HepG2 (cell line): Measurements from ENCODE around the gene NLGN2. TPM values are rescaled to one million over a fixed set of nuclear protein-coding genes. Genes with fewer than 3 reads are reported as not detected.
A peak's percentile ranks its signal among the peaks of the same experiment; 100 is the strongest.

Experiments
- FOXC1 ChIP-seq: sonication (generic); formaldehyde crosslinking; IDR thresholded peaks from 2 replicates; pipeline ENCODE4 v1.8.0; 2022; ENCODE audit warnings: mild to moderate bottlenecking, missing genetic modification reagents, borderline replicate concordance
- HOXD1 ChIP-seq: sonication (generic); formaldehyde crosslinking; IDR thresholded peaks from 2 replicates; pipeline ENCODE4 v1.5.0; 2020; ENCODE audit warnings: missing genetic modification reagents
- MYPOP ChIP-seq: sonication (generic); formaldehyde crosslinking; IDR thresholded peaks from 2 replicates; pipeline ENCODE4 v1.8.1; 2023; ENCODE audit warnings: mild to moderate bottlenecking, moderate library complexity, missing genetic modification reagents
- NFKB2 ChIP-seq: sonication (generic); formaldehyde crosslinking; IDR thresholded peaks from 2 replicates; pipeline ENCODE4 v1.4.0; 2020; ENCODE audit warnings: missing genetic modification reagents, borderline replicate concordance
- PATZ1 ChIP-seq: sonication (generic); formaldehyde crosslinking; IDR thresholded peaks from 2 replicates; pipeline ENCODE4 v1.4.0; 2020; ENCODE audit warnings: missing genetic modification reagents
- RBFOX2 ChIP-seq: fragments of 200-400 bp; formaldehyde crosslinking; IDR thresholded peaks from 2 replicates; pipeline ENCODE4 v1.6.1; 2017; ENCODE audit warnings: low read depth, mild to moderate bottlenecking, low read length
- TFAP4 ChIP-seq: sonication (generic); IDR thresholded peaks from 2 replicates; pipeline ENCODE4 v1.6.1; 2016; ENCODE audit warnings: low read depth, borderline replicate concordance
- ZFX ChIP-seq: sonication (generic); formaldehyde crosslinking; IDR thresholded peaks from 2 replicates; pipeline ENCODE4 v1.4.0; 2020; ENCODE audit warnings: mild to moderate bottlenecking, low read depth, missing genetic modification reagents, moderate library complexity
- ZMAT3 ChIP-seq: sonication (generic); formaldehyde crosslinking; conservative IDR thresholded peaks from 2 replicates; pipeline ENCODE4 v1.7.0; 2021; ENCODE audit warnings: missing genetic modification reagents
- ZNF160 ChIP-seq: sonication (generic); formaldehyde crosslinking; IDR thresholded peaks from 2 replicates; pipeline ENCODE4 v1.8.0; 2022; ENCODE audit warnings: mild to moderate bottlenecking, inconsistent platforms, missing genetic modification reagents
- ZNF18 ChIP-seq: sonication (generic); formaldehyde crosslinking; IDR thresholded peaks from 2 replicates; pipeline ENCODE4 v1.8.0; 2022; ENCODE audit warnings: mild to moderate bottlenecking, missing genetic modification reagents; ENCODE audit not compliant: insufficient replicate concordance
- ZNF607 ChIP-seq: sonication (generic); formaldehyde crosslinking; IDR thresholded peaks from 2 replicates; pipeline ENCODE4 v1.5.1; 2020; ENCODE audit warnings: missing genetic modification reagents, mild to moderate bottlenecking, borderline replicate concordance
- ZNF687 ChIP-seq: sonication (generic); formaldehyde crosslinking; IDR thresholded peaks from 2 replicates; pipeline ENCODE4 v1.5.1; 2020; ENCODE audit warnings: mild to moderate bottlenecking, missing genetic modification reagents, moderate library complexity
- ZNF784 ChIP-seq: sonication (generic); formaldehyde crosslinking; IDR thresholded peaks from 2 replicates; pipeline ENCODE4 v1.5.1; 2020; ENCODE audit warnings: missing genetic modification reagents, mild to moderate bottlenecking, borderline replicate concordance
- ZSCAN31 ChIP-seq: sonication (generic); formaldehyde crosslinking; IDR thresholded peaks from 2 replicates; pipeline ENCODE4 v1.5.0; 2020; ENCODE audit warnings: low read depth, mild to moderate bottlenecking, missing genetic modification reagents
- polyA plus RNA-seq, 8 experiments: library from polyadenylated mRNA; depleted of rRNA in 3 of 8; stranded (reverse) in 7 of 8; unstranded in 1 of 8; fragments of >200 nt; fragmentation: Illumina TruSeq in 4 of 8; extraction: Trizol in 4 of 8; gene quantifications; 2 replicates each; pipeline versions ENCODE4 v1.2.1 to v1.2.3, GENCODE V29; 2011 to 2016; ENCODE audit warnings: low read depth in 4 of 8, missing spikeins in 1 of 8, mixed read lengths in 1 of 8; ENCODE audit not compliant: insufficient read depth in 1 of 8
- total RNA-seq, 5 experiments: library from RNA; depleted of rRNA; stranded (reverse); fragments of >200 nt; fragmentation: Illumina TruSeq; extraction: Trizol; gene quantifications; 2 replicates each; pipeline ENCODE4 v1.2.3, GENCODE V29; 2016; ENCODE audit warnings: low read depth in 1 of 5

The NLGN2 gene
- total and polyA plus RNA-seq, 2 of the 13 experiments (the other 11 are each of a cell fraction or from before 2014, with no cell fraction given): 1.9 to 11.0 TPM

GRCh38 chr17:7435676-7436555, 28.3 kb downstream of the NLGN2 start (continued):
- peak; percentile 73 for TF ChIP-seq ZNF18
- TF ChIP-seq TFAP4: peak; percentile 61; the same call in 1 of the 2 replicates
- peak; percentile 50; the same call in 1 of the 2 replicates for TF ChIP-seq ZSCAN31
- 0 out of 2 replicates have a peak, but pooled peaks have one; percentile 9 for TF ChIP-seq FOXC1 (CRISPR knock-in tag)
- peak; percentile 13; the same call in 1 of the 2 replicates for TF ChIP-seq ZFX
- 0 out of 2 replicates have a peak, but pooled peaks have one; percentile 45 for TF ChIP-seq RBFOX2
- no peak for TF ChIP-seq ZNF160 (CRISPR knock-in tag)
- peak; percentile 63 for TF ChIP-seq MYPOP
- TF ChIP-seq ZNF784 (CRISPR knock-in tag): peak; percentile 22; the same call in 1 of the 2 replicates
- TF ChIP-seq ZMAT3 (CRISPR knock-in tag): 0 out of 2 replicates have a peak, but pooled peaks have one; percentile 52
- TF ChIP-seq ZNF607: peak; percentile 38; the same call in 1 of the 2 replicates
- peak; percentile 68; the same call in 1 of the 2 replicates for TF ChIP-seq PATZ1
- TF ChIP-seq ZNF687 (CRISPR knock-in tag): peak; percentile 50
- TF ChIP-seq NFKB2 (CRISPR knock-in tag): peak; percentile 9; the same call in 1 of the 2 replicates
- 0 out of 2 replicates have a peak, but pooled peaks have one; percentile 7 for TF ChIP-seq HOXD1 (CRISPR knock-in tag)
